ENCODE measurements around the gene SRI.

DNA sequence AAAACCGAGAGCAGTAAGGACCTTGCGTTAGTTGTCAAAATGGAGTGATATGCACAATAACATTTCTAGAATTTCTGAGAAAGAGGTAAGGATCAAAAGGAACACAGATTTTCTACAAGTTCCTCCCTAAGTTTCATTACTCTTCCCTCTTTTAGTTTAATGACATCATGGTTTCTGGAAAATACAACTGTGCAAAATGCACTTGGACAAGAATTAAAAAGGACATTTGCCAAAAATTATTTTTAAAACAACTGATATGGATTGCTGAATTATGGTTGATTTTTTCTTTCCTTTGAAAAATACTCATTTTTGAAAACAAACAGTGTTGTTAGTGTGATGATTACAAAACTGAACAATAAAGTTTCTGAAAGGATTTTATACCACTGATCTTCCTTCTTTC is 52.1 kb downstream of the SRI start:
- TF ChIP-seq EP300 (IDR thresholded peaks at IDR 0.05) (no peak), POLR2AphosphoS5 (IDR thresholded peaks at IDR 0.05) (no peak), POLR2A (IDR thresholded peaks at IDR 0.05) (no peak)
- TF ChIP-seq, protein P1, sequence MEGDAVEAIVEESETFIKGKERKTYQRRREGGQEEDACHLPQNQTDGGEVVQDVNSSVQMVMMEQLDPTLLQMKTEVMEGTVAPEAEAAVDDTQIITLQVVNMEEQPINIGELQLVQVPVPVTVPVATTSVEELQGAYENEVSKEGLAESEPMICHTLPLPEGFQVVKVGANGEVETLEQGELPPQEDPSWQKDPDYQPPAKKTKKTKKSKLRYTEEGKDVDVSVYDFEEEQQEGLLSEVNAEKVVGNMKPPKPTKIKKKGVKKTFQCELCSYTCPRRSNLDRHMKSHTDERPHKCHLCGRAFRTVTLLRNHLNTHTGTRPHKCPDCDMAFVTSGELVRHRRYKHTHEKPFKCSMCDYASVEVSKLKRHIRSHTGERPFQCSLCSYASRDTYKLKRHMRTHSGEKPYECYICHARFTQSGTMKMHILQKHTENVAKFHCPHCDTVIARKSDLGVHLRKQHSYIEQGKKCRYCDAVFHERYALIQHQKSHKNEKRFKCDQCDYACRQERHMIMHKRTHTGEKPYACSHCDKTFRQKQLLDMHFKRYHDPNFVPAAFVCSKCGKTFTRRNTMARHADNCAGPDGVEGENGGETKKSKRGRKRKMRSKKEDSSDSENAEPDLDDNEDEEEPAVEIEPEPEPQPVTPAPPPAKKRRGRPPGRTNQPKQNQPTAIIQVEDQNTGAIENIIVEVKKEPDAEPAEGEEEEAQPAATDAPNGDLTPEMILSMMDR (IDR thresholded peaks at IDR 0.05): no peak

Measured in sigmoid colon (tissue), 4 donors.